GM12878 (cell line): ENCODE data around the gene MYH9. TPM values are rescaled to one million over a fixed set of nuclear protein-coding genes. Genes with fewer than 3 reads are reported as not detected.

Experiments
- ASH2L ChIP-seq: fragments of 300-600, 200-600 bp; sonication (generic); IDR thresholded peaks from 2 replicates; pipeline ENCODE4 v1.6.1; 2017; ENCODE audit warnings: low read depth, mild to moderate bottlenecking, borderline replicate concordance
- BCL11A ChIP-seq: IDR thresholded peaks from 2 replicates; pipeline ENCODE4 v1.6.1; 2011; ENCODE audit warnings: low read depth, low read length
- CHD2 ChIP-seq: IDR thresholded peaks from 2 replicates; pipeline ENCODE4 v1.6.1; 2011; ENCODE audit warnings: low read depth, low read length, improper control_type of control experiment, borderline replicate concordance
- CREM ChIP-seq: IDR thresholded peaks from 2 replicates; pipeline ENCODE4 v1.6.1; 2014; ENCODE audit warnings: antibody characterized with exemption, low read depth
- DPF2 ChIP-seq: fragments of 450-650 bp; IDR thresholded peaks from 2 replicates; pipeline ENCODE4 v1.6.1; 2017; ENCODE audit warnings: mild to moderate bottlenecking
- EED ChIP-seq: sonication (generic); IDR thresholded peaks from 2 replicates; pipeline ENCODE4 v1.6.1; 2016; ENCODE audit warnings: antibody characterized with exemption, low read depth
- MEF2A ChIP-seq: IDR thresholded peaks from 2 replicates; pipeline ENCODE4 v1.6.1; 2011; ENCODE audit warnings: low read depth, mild to moderate bottlenecking, low read length, moderate library complexity; ENCODE audit not compliant: insufficient read depth
- MTA2 ChIP-seq: fragments of 450-650 bp; IDR thresholded peaks from 2 replicates; pipeline ENCODE4 v1.6.1; 2016; ENCODE audit warnings: low read depth, mild to moderate bottlenecking, moderate library complexity
- POLR2AphosphoS2 ChIP-seq: IDR thresholded peaks from 2 replicates; pipeline ENCODE4 v1.6.1; 2011; ENCODE audit warnings: low read depth, mild to moderate bottlenecking, low read length, improper control_type of control experiment, moderate library complexity
- RB1 ChIP-seq: fragments of 450-650 bp; formaldehyde crosslinking; IDR thresholded peaks from 2 replicates; pipeline ENCODE4 v1.6.1; 2017; ENCODE audit warnings: mild to moderate bottlenecking, borderline replicate concordance
- SIX5 ChIP-seq: IDR thresholded peaks from 2 replicates; pipeline ENCODE4 v1.6.1; 2011; ENCODE audit warnings: mild to moderate bottlenecking, low read depth, low read length, moderate library complexity; ENCODE audit not compliant: severe bottlenecking
- SREBF1 ChIP-seq: IDR thresholded peaks from 2 replicates; pipeline ENCODE4 v1.6.1; 2012; ENCODE audit warnings: mild to moderate bottlenecking, low read length
- SRF ChIP-seq, 2 experiments: IDR thresholded peaks; 2 replicates each; pipeline ENCODE4 v1.6.1; 2011; ENCODE audit warnings: low read depth in 2 of 2, low read length in 2 of 2, mild to moderate bottlenecking in 1 of 2, moderate library complexity in 1 of 2
- STAT1 ChIP-seq: fragments of 450-650 bp; conservative IDR thresholded peaks from 2 replicates; pipeline ENCODE4 v1.6.1; 2014; ENCODE audit warnings: antibody characterized with exemption, mild to moderate bottlenecking
- STAT3 ChIP-seq: IDR thresholded peaks from 2 replicates; pipeline ENCODE4 v1.6.1; 2011; ENCODE audit warnings: low read depth, low read length, improper control_type of control experiment
- SUZ12 ChIP-seq: fragments of 200-600 bp; sonication (generic); IDR thresholded peaks from one replicate; pipeline ENCODE4 v1.6.1; 2018; ENCODE audit warnings: antibody characterized with exemption, mild to moderate bottlenecking; ENCODE audit not compliant: unreplicated experiment
- YBX1 ChIP-seq: fragments of 450-650 bp; IDR thresholded peaks from 2 replicates; pipeline ENCODE4 v1.6.1; 2016; ENCODE audit warnings: antibody characterized with exemption
- ZBTB4 ChIP-seq: fragments of 450-650 bp; formaldehyde crosslinking; IDR thresholded peaks from 2 replicates; pipeline ENCODE4 v1.4.0; 2022; ENCODE audit warnings: mild to moderate bottlenecking, moderate library complexity
- ZNF274 ChIP-seq: IDR thresholded peaks from one replicate; pipeline ENCODE4 v1.8.0; 2011; ENCODE audit not compliant: insufficient read length, insufficient read depth
- polyA plus RNA-seq, 11 experiments: library from polyadenylated mRNA; depleted of rRNA in 4 of 11; unstranded in 6 of 11; stranded (reverse) in 5 of 11; fragments of >200 nt; fragmentation: Nextera tagmentation in 4 of 11; fragmentation: Illumina TruSeq in 1 of 11; extraction: Ambion mirVana in 4 of 11; extraction: Trizol in 1 of 11; gene quantifications; 1 replicate in 1 of 11; 2 replicates in 10 of 11; pipeline versions ENCODE4 v1.2.1 to v1.2.3, GENCODE V29; 2011 to 2016; ENCODE audit warnings: inconsistent platforms in 2 of 11, missing spikeins in 2 of 11, low read depth in 1 of 11
- total RNA-seq, 4 experiments: library from RNA; depleted of rRNA in 3 of 4; stranded (reverse); fragments of >200 nt in 3 of 4; fragmentation: Illumina TruSeq in 1 of 4; extraction: Trizol in 1 of 4; gene quantifications; 2 replicates each; pipeline versions ENCODE4 v1.2.1 to v1.2.3, GENCODE V29; 2013 to 2021
- TF ChIP-seq, protein P1 (sequence below): IDR thresholded peaks from 2 replicates; pipeline ENCODE4 v1.6.1; 2012; ENCODE audit warnings: low read depth, low read length, improper control_type of control experiment
- TF ChIP-seq, protein P2 (sequence below), 3 experiments: IDR thresholded peaks in 2 of 3; conservative IDR thresholded peaks in 1 of 3; 2 replicates each; pipeline ENCODE4 v1.5.1; 2011; ENCODE audit warnings: low read depth in 3 of 3, low read length in 3 of 3, mild to moderate bottlenecking in 3 of 3, control low read depth in 2 of 3, moderate library complexity in 2 of 3, inconsistent platforms in 1 of 3, mixed read lengths in 1 of 3; ENCODE audit not compliant: control insufficient read depth in 2 of 3, insufficient read depth in 1 of 3; ENCODE audit errors: extremely low read depth in 1 of 3
- TF ChIP-seq, protein P3 (sequence below): fragments of 150-350 bp; IDR thresholded peaks from 2 replicates; pipeline ENCODE4 v1.6.1; 2016; ENCODE audit warnings: low read depth, low read length

MYH9 gene
- total and polyA plus RNA-seq, 10 of the 15 experiments (the other 5 are each of a cell fraction or from before 2014, with no cell fraction given) = 5.1 to 525 (median 145) TPM

DNA sequence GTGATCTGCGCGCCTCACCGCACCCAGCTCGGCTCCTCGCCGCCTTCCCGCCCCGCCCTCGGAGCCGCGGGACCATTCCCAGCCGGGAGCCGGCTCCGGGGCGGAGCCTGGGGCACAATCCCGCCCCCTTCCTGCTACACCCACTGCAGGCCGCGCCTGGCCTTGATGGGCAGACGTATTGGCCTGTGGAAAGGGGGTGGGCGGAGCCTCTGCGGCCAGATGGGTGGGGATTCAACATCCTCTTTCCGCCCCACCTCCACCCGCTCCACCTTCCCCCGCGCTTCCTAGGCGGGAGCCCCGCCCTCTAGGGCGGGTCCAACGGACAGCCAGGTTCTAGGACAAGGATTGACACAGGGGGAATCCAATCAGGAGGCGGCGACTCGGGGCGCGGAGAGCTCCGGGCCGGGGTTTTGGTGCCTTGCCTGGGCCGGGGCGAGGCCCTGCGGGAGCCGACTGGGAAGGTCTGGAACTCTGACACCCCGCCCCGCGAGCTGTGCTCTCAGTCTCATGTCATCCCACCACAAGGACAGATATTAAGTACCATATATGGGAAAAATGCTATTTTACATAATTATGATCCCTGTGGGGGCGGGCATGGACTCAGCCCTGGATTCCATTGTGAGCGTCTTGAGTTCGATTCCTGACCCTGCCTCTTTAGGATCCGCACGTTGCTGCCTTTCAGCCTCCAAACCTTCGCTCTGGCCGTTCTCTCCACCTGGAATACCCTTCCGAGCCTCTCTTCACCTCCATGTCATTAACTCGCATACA lies at the start of gene MYH9 (continued):
- TF ChIP-seq ZBTB4 (no peak), ASH2L (no peak), CREM (peak; percentile 45; the same call in 1 of the 2 replicates), CHD2 (peak; percentile 95), RB1 (no peak; the same call in 1 of the 2 replicates), SIX5 (no peak), MEF2A (0 out of 2 replicates have a peak, but pooled peaks have one; percentile 7), BCL11A (no peak), DPF2 (peak; percentile 99), POLR2AphosphoS2 (no peak), ZNF274 (no peak), SUZ12 (no peak), STAT1 (no peak), SREBF1 (no peak), YBX1 (no peak), MTA2 (no peak), EED (peak; percentile 76), STAT3 (no peak), SRF (IDR thresholded peaks at IDR 0.05; ENCODE audit: low read depth in 2 of 2, low read length in 2 of 2) (peak in 1 of 2 experiments; percentile 36; a peak in 1 of 4 replicates)
- TF ChIP-seq, protein P1, sequence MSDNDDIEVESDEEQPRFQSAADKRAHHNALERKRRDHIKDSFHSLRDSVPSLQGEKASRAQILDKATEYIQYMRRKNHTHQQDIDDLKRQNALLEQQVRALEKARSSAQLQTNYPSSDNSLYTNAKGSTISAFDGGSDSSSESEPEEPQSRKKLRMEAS = no peak
- TF ChIP-seq, protein P2, sequence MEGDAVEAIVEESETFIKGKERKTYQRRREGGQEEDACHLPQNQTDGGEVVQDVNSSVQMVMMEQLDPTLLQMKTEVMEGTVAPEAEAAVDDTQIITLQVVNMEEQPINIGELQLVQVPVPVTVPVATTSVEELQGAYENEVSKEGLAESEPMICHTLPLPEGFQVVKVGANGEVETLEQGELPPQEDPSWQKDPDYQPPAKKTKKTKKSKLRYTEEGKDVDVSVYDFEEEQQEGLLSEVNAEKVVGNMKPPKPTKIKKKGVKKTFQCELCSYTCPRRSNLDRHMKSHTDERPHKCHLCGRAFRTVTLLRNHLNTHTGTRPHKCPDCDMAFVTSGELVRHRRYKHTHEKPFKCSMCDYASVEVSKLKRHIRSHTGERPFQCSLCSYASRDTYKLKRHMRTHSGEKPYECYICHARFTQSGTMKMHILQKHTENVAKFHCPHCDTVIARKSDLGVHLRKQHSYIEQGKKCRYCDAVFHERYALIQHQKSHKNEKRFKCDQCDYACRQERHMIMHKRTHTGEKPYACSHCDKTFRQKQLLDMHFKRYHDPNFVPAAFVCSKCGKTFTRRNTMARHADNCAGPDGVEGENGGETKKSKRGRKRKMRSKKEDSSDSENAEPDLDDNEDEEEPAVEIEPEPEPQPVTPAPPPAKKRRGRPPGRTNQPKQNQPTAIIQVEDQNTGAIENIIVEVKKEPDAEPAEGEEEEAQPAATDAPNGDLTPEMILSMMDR (IDR thresholded peaks at IDR 0.05 in 2 of 3, conservative IDR thresholded peaks at IDR 0.05 in 1 of 3; ENCODE audit: control insufficient read depth in 2 of 3, extremely low read depth in 1 of 3, insufficient read depth in 1 of 3, low read depth in 3 of 3, low read length in 3 of 3) = no peak
- TF ChIP-seq, protein P3, sequence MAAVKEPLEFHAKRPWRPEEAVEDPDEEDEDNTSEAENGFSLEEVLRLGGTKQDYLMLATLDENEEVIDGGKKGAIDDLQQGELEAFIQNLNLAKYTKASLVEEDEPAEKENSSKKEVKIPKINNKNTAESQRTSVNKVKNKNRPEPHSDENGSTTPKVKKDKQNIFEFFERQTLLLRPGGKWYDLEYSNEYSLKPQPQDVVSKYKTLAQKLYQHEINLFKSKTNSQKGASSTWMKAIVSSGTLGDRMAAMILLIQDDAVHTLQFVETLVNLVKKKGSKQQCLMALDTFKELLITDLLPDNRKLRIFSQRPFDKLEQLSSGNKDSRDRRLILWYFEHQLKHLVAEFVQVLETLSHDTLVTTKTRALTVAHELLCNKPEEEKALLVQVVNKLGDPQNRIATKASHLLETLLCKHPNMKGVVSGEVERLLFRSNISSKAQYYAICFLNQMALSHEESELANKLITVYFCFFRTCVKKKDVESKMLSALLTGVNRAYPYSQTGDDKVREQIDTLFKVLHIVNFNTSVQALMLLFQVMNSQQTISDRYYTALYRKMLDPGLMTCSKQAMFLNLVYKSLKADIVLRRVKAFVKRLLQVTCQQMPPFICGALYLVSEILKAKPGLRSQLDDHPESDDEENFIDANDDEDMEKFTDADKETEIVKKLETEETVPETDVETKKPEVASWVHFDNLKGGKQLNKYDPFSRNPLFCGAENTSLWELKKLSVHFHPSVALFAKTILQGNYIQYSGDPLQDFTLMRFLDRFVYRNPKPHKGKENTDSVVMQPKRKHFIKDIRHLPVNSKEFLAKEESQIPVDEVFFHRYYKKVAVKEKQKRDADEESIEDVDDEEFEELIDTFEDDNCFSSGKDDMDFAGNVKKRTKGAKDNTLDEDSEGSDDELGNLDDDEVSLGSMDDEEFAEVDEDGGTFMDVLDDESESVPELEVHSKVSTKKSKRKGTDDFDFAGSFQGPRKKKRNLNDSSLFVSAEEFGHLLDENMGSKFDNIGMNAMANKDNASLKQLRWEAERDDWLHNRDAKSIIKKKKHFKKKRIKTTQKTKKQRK = peak; percentile 53
